SHP77 treated with DMSO at 0.1 percent for 48 hours (cell line): ENCODE measurements around the gene NLRC5.
"Not testable (repeated sequence)": the region's sequence is repeated elsewhere in the genome, so short reads cannot be mapped to it uniquely, and the experiment has no call there.

ENCODE experiments used
- DNase-seq: peaks from one replicate; lab custom pipeline; 2025; lab: John Stamatoyannopoulos, UW

The NLRC5 gene

GRCh38 chr16:56980792-56981724 is 8.3 kb upstream of the NLRC5 start:
- DNase-seq, result no peak

GRCh38 chr16:56981729-56982271 is 7.6 kb upstream of the NLRC5 start:
- DNase-seq, result no peak

GRCh38 chr16:56982695-56983094 is 6.7 kb upstream of the NLRC5 start:
- no peak for DNase-seq

- DNase-seq, result no peak
These were observed 6.1 kb upstream of the NLRC5 start for GRCh38 chr16:56983211-56983751.

GRCh38 chr16:56984639-56985038 is 4.7 kb upstream of the NLRC5 start:
- DNase-seq, result no peak

GRCh38 chr16:56985288-56985961 is 3.9 kb upstream of the NLRC5 start:
- DNase-seq, result no peak

- no peak for DNase-seq
These were observed 3.4 kb upstream of the NLRC5 start for GRCh38 chr16:56985962-56986360.

- DNase-seq, result no peak
These were observed 3.0 kb upstream of the NLRC5 start for GRCh38 chr16:56986361-56986760.

GRCh38 chr16:56986908-56987307 is 2.4 kb upstream of the NLRC5 start:
- not testable (repeated sequence) for DNase-seq

- no peak for DNase-seq
These were observed 1.7 kb upstream of the NLRC5 start for GRCh38 chr16:56987692-56988091.

GRCh38 chr16:56988161-56988947 is 1.0 kb upstream of the NLRC5 start:
- DNase-seq, result no peak

GRCh38 chr16:56989988-56990387 is 631 bp downstream of the NLRC5 start:
- DNase-seq, result no peak

GRCh38 chr16:56990407-56991286 is 1.3 kb downstream of the NLRC5 start:
- DNase-seq, result no peak

- DNase-seq, result not testable (repeated sequence)
These were observed 3.1 kb downstream of the NLRC5 start for GRCh38 chr16:56992431-56992830.

- DNase-seq, result no peak
These were observed 3.8 kb downstream of the NLRC5 start for GRCh38 chr16:56993204-56993603.

GRCh38 chr16:56994311-56994710 is 5.0 kb downstream of the NLRC5 start:
- no peak for DNase-seq

GRCh38 chr16:56995136-56995805 is 5.9 kb downstream of the NLRC5 start:
- no peak for DNase-seq

- no peak for DNase-seq
These were observed 7.9 kb downstream of the NLRC5 start for GRCh38 chr16:56997264-56997663.

- no peak for DNase-seq
These were observed 8.6 kb downstream of the NLRC5 start for GRCh38 chr16:56997931-56998330.

- no peak for DNase-seq
These were observed 9.0 kb downstream of the NLRC5 start for GRCh38 chr16:56998352-56998751.
